ENCODE results near the gene INKA2.

The INKA2 gene

DNA sequence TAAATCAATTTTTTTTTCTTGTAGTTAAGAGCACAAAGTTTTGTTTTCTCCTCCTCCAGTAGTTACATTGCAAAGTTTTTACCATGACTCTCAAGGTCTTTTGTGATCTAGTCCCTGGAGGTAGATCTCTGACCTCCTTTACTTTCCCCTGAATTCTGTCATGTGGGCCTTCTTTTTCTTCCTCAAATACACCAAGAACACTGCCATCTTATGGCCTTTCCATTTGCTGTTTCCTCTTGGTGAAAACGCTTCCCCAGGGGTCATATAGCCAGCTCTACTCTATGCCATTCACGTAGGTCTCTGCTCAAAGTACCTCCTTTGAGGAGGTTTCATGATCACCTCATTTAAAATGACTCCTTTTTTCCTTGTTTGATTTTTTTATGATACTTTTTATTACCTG lies 19.2 kb upstream of the INKA2 start:
- Histone ChIP-seq H3K4me1 (ENCODE audit: control insufficient read depth in 1 of 2, insufficient read depth in 1 of 2, low read depth in 1 of 2, low read length in 1 of 2) (peaks cover 18 to 19% of the 10 kb centered on the region in 2 experiments), H3K9me3 (no peaks in the 10 kb centered on the region), H3K27me3 (no peaks in the 10 kb centered on the region), H3K4me3 (ENCODE audit: low read depth in 1 of 2, low read length in 1 of 2) (no peak overlapping the region), H3K36me3 (peaks cover 33% of the 10 kb centered on the region), H3K27ac (no peak overlapping the region)
- TF ChIP-seq, protein P1, sequence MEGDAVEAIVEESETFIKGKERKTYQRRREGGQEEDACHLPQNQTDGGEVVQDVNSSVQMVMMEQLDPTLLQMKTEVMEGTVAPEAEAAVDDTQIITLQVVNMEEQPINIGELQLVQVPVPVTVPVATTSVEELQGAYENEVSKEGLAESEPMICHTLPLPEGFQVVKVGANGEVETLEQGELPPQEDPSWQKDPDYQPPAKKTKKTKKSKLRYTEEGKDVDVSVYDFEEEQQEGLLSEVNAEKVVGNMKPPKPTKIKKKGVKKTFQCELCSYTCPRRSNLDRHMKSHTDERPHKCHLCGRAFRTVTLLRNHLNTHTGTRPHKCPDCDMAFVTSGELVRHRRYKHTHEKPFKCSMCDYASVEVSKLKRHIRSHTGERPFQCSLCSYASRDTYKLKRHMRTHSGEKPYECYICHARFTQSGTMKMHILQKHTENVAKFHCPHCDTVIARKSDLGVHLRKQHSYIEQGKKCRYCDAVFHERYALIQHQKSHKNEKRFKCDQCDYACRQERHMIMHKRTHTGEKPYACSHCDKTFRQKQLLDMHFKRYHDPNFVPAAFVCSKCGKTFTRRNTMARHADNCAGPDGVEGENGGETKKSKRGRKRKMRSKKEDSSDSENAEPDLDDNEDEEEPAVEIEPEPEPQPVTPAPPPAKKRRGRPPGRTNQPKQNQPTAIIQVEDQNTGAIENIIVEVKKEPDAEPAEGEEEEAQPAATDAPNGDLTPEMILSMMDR (IDR thresholded peaks at IDR 0.05), result no peak

DNA sequence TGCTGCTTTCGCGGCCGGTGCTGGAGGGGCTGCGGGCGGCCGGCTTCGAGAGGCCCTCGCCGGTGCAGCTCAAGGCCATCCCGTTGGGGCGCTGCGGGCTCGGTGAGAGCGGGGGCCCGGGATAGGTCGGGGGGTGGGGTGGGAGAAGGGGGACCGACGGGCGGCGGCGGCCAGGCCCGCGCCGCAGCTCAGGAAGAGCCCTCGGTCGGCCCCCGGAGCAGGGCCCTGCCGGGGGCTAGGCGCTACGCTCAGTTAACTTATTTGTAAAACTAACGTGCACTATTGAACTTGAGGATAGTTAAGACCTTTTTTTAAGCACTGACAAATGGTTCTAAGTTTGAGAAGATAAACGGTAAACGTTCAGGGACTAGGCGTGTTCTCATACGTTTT lies 16.9 kb upstream of the INKA2 start:
- Histone ChIP-seq H3K27ac (peak overlapping the region; percentile 97), H3K4me1 (ENCODE audit: control insufficient read depth in 1 of 2, insufficient read depth in 1 of 2, low read depth in 1 of 2, low read length in 1 of 2) (peaks cover 18 to 19% of the 10 kb centered on the region in 2 experiments), H3K4me3 (ENCODE audit: low read depth in 1 of 2, low read length in 1 of 2) (peak overlapping the region; percentile 84 to 85), H3K27me3 (no peaks in the 10 kb centered on the region), H3K36me3 (peaks cover 20% of the 10 kb centered on the region), H3K9me3 (no peaks in the 10 kb centered on the region)
- TF ChIP-seq, protein P1 (IDR thresholded peaks at IDR 0.05), result no peak

DNA sequence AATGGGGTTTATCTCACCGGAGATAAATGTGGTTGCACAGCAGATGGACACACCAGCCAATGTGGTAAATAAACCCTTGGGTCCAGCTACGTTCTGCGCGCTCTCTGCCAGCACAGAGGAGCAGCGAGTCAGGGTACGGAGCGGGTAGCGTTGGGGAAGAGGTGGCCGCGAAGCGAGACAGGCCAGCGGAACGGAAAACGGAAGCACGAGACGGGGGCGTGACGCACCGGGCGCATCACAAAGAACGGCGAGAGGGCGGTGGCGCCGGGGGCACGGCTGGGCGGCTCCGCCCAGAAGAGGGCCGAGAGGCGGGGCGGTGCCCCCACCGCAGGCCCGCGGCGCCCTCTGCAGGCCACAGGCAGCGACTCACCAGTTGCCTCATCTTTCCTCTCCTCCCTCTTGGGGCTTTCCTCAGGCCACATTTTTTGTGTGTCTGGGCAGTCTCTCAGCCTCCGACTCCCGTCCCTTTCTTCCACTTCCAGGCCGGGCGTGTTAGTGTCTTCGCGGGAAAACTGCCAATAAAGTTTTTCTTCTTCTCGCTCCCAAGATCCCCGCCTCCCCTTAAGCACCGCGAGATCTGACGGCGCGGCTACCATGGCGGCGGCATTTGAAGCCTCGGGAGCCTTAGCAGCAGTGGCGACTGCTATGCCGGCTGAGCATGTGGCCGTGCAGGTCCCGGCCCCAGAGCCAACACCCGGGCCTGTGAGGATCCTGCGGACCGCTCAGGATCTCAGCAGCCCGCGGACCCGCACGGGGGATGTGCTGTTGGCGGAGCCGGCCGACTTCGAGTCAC lies 16.3 kb upstream of the INKA2 start, which contains the start of gene DDX20:
TSS of gene DDX20 (plus strand) at position 571 of the 793 bp plus-strand sequence. CDS start at position 595, 24 bp downstream.
- TF ChIP-seq, protein P1 (IDR thresholded peaks at IDR 0.05), result peak; percentile 96
- H3K9me3 ChIP-seq, result no peaks in the 10 kb centered on the region

DNA sequence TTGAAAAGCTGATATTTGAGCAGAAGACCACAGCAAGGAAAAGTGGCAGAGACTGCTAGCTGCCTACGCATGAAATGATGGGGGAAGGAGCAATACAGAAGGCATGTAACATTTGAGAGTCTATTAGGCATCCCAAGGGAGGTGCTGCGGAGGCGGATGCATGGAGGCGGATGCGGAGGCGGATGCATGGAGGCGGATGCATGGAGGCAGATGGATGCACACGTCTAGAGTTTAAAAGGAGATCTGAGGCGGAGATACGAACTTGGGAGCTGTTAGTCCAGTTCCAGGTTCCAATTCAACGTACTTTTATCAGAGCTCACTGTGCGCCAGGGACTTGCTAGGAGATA lies 15.8 kb upstream of the INKA2 start:
- H3K9me3 ChIP-seq, result no peaks in the 10 kb centered on the region

More for the DNA sequence above, 16.3 kb upstream of the INKA2 start, which contains the start of gene DDX20:
- peak within 1 kb of the TSS; percentile 97 for H3K27ac ChIP-seq
- peaks cover 14% of the 10 kb centered on the region for H3K36me3 ChIP-seq
- no peaks in the 10 kb centered on the region for H3K27me3 ChIP-seq
- H3K4me1 ChIP-seq (ENCODE audit: control insufficient read depth in 1 of 2, insufficient read depth in 1 of 2, low read depth in 1 of 2, low read length in 1 of 2), result peaks cover 18 to 19% of the 10 kb centered on the region in 2 experiments
- H3K4me3 ChIP-seq (ENCODE audit: low read depth in 1 of 2, low read length in 1 of 2), result peak within 1 kb of the TSS; percentile 84 to 85

DNA sequence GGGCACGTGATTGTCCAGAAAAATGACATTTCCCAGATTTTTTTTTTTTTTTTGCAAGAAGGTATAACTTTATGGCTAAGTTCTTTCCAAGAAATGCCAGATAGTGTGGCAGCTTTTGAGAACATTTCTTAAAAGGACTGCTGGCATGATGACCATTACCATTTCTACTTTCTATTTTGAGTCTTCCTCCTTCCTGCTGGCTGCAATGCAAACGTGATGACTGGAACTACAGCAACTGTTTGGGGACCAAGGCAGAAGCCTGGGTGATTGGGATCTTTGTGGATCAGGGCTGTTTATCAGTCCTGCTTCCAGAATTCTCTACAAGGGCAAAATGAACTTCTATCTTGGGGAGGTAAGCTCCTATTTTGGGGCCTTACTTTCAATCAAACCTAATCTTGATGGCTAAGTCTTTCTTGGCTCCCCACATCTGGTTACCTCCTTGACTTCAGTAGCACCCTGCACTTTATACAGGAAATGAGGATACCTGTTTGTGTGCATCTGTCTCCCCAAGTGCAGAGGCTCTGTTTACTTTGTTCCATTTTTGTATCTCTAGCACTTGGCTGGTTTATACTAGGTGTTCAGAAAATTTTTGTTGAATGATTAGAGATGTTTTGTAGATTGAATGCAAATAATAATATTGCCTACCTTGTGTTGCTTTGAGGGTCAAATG lies 12.8 kb upstream of the INKA2 start:
- Histone ChIP-seq H3K27ac (no peak overlapping the region), H3K4me1 (ENCODE audit: control insufficient read depth in 1 of 2, insufficient read depth in 1 of 2, low read depth in 1 of 2, low read length in 1 of 2) (peaks cover 17 to 26% of the 10 kb centered on the region in 2 experiments), H3K4me3 (ENCODE audit: low read depth in 1 of 2, low read length in 1 of 2) (no peak overlapping the region), H3K36me3 (no peaks in the 10 kb centered on the region), H3K27me3 (no peaks in the 10 kb centered on the region), H3K9me3 (no peaks in the 10 kb centered on the region)
- TF ChIP-seq, protein P1 (IDR thresholded peaks at IDR 0.05), result no peak

More for the DNA sequence above, 15.8 kb upstream of the INKA2 start:
- Histone ChIP-seq H3K4me3 (ENCODE audit: low read depth in 1 of 2, low read length in 1 of 2) (peak overlapping the region; percentile 84 to 85), H3K27ac (peak overlapping the region; percentile 97), H3K27me3 (no peaks in the 10 kb centered on the region), H3K4me1 (ENCODE audit: control insufficient read depth in 1 of 2, insufficient read depth in 1 of 2, low read depth in 1 of 2, low read length in 1 of 2) (peaks cover 18 to 19% of the 10 kb centered on the region in 2 experiments), H3K36me3 (peaks cover 9% of the 10 kb centered on the region)
- TF ChIP-seq, protein P1 (IDR thresholded peaks at IDR 0.05), result no peak

Data from neutrophil (primary cell).